OCI-LY7 (cell line): ENCODE measurements around the gene RBKS.

Experiments used
- EZH2phosphoT487 ChIP-seq: fragments of 200-600 bp; sonication (generic); IDR thresholded peaks from 2 replicates; pipeline ENCODE4 v1.6.1; 2018; ENCODE audit warnings: low read depth, borderline replicate concordance, mild to moderate bottlenecking, mixed run types, antibody characterized with exemption, low read length, moderate library complexity, mixed read lengths
- TF ChIP-seq, protein P1 (sequence below): fragments of 200-600 bp; sonication (generic); conservative IDR thresholded peaks from 2 replicates; pipeline ENCODE4 v1.5.1; 2014; ENCODE audit warnings: mild to moderate bottlenecking, antibody characterized with exemption, low read length, moderate library complexity, mixed read lengths

DNA sequence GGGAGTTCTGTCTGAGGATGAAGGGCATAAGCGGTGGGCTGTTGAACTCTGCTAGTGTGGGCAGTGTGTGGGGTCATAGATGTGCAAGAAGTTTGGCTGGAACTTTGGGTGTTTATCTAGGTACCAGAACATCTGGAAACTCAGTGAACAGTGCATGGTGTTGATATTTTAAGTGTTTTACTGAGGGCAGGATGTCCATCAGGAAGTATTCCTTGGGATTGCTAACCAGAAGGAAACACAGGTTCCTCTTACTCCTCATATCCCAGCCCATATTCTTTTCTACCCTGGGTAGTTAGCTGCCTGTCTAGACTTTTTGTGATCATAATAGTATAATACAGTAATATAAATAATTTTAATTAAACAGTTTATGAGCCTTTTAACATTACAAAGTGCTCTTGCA, 15.9 kb upstream of the RBKS start:
- TF ChIP-seq, protein P1, sequence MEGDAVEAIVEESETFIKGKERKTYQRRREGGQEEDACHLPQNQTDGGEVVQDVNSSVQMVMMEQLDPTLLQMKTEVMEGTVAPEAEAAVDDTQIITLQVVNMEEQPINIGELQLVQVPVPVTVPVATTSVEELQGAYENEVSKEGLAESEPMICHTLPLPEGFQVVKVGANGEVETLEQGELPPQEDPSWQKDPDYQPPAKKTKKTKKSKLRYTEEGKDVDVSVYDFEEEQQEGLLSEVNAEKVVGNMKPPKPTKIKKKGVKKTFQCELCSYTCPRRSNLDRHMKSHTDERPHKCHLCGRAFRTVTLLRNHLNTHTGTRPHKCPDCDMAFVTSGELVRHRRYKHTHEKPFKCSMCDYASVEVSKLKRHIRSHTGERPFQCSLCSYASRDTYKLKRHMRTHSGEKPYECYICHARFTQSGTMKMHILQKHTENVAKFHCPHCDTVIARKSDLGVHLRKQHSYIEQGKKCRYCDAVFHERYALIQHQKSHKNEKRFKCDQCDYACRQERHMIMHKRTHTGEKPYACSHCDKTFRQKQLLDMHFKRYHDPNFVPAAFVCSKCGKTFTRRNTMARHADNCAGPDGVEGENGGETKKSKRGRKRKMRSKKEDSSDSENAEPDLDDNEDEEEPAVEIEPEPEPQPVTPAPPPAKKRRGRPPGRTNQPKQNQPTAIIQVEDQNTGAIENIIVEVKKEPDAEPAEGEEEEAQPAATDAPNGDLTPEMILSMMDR, result no peak
- no peak for TF ChIP-seq EZH2phosphoT487
